Sigmoid colon (tissue), 4 donors: Measurements from ENCODE around the gene SCRN1.

Experiments
- EP300 ChIP-seq, 4 donors: sonication (generic); formaldehyde crosslinking; IDR thresholded peaks; one replicate each; pipeline ENCODE4 v1.6.1; 2017; ENCODE audit warnings: antibody characterized with exemption in 4 of 4
- TF ChIP-seq, protein P1 (sequence below), 4 experiments: fragments of 450-650 bp in 3 of 4; fragments of 200-600 bp in 1 of 4; IDR thresholded peaks; one replicate each; pipeline ENCODE4 v1.5.1; 2016 to 2019; ENCODE audit warnings: antibody characterized with exemption in 4 of 4, mild to moderate bottlenecking in 3 of 4, moderate library complexity in 2 of 4

DNA sequence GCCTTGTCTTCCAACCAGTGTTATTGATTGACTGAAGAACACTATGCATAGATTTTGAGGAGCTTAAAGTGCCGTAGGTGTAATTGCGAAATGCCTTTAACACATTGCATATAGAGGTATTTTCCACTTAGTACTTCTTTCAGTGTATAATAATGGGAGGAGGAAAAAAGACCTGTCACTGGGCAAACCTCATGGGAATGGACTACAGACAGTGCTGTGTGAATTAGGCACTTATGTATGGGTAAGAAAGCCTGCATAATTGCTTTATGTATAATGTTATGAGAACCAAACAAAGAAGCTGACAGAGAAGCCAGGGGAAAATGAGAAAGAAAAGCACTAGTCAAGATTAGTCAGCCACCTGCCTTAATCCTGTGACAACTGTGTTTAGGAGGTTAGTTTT is 12.4 kb upstream of the SCRN1 start:
- TF ChIP-seq, protein P1, sequence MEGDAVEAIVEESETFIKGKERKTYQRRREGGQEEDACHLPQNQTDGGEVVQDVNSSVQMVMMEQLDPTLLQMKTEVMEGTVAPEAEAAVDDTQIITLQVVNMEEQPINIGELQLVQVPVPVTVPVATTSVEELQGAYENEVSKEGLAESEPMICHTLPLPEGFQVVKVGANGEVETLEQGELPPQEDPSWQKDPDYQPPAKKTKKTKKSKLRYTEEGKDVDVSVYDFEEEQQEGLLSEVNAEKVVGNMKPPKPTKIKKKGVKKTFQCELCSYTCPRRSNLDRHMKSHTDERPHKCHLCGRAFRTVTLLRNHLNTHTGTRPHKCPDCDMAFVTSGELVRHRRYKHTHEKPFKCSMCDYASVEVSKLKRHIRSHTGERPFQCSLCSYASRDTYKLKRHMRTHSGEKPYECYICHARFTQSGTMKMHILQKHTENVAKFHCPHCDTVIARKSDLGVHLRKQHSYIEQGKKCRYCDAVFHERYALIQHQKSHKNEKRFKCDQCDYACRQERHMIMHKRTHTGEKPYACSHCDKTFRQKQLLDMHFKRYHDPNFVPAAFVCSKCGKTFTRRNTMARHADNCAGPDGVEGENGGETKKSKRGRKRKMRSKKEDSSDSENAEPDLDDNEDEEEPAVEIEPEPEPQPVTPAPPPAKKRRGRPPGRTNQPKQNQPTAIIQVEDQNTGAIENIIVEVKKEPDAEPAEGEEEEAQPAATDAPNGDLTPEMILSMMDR (IDR thresholded peaks at IDR 0.05): no peak
- no peak for TF ChIP-seq EP300 (IDR thresholded peaks at IDR 0.05)
